Mucosa of descending colon (tissue), 3 donors: Measurements from ENCODE around the gene ALPG. TPM values are rescaled to one million over a fixed set of nuclear protein-coding genes. Genes with fewer than 3 reads are reported as not detected.

Source experiments
- ATAC-seq: fragments of 200-7000 bp; cut with Tn5 transposase; one replicate; pipeline ENCODE4 v1.9.1; 2020; ENCODE audit warnings: mild to moderate bottlenecking, moderate library complexity
- DNase-seq, 3 donors: peaks; one replicate each; pipeline ENCODE4 v3.0.0-alpha.2; 2020
- H3K36me3 ChIP-seq: fragments of 200-600 bp; one replicate; pipeline ENCODE4 v1.8.0; 2021; ENCODE audit warnings: low read depth, mild to moderate bottlenecking
- H3K4me1 ChIP-seq: fragments of 200-600 bp; one replicate; pipeline ENCODE4 v1.8.0; 2021; ENCODE audit warnings: low read depth, mild to moderate bottlenecking
- H3K4me3 ChIP-seq: fragments of 200-600 bp; one replicate; pipeline ENCODE4 v1.8.0; 2021; ENCODE audit warnings: mild to moderate bottlenecking
- H3K9me3 ChIP-seq: fragments of 200-600 bp; one replicate; pipeline ENCODE4 v1.8.0; 2021; ENCODE audit warnings: mild to moderate bottlenecking
- CTCF ChIP-seq: fragments of 200-600 bp; IDR thresholded peaks from one replicate; pipeline ENCODE4 v1.8.0; 2022; ENCODE audit warnings: antibody characterized with exemption, mild to moderate bottlenecking
- intact Hi-C, 2 donors: fragments of 100-400 bp; cut with DNase I in 1 of 2; cut with micrococcal nuclease in 1 of 2; formaldehyde crosslinking; loops; one replicate each; pipeline versions ENCODE4 v1.11.0 to v1.11.1; 2022; cut with DNase I, micrococcal nuclease
- total RNA-seq, 3 donors: library from RNA; stranded (reverse); fragmentation: NEBNext Ultra II Directional in 2 of 3; extraction: Animal tissue kit (Norgen Biotek cat#: 25700) in 2 of 3; gene quantifications; one replicate each; pipeline versions ENCODE4 v1.2.1 to v1.2.4, GENCODE V29; 2021 to 2023
- donor health status: DM: no; HTN: no; CAD: no; lungs with moderate emphysema.
- donor health status: DM: no; HTN: no; CAD: no.
- donor health status: DM: no; HTN: yes; CAD: no.

Gene ALPG
- total RNA-seq, 3 donors from 2014 or later, result 0.54 to 8.1 (median 0.61) TPM

DNA sequence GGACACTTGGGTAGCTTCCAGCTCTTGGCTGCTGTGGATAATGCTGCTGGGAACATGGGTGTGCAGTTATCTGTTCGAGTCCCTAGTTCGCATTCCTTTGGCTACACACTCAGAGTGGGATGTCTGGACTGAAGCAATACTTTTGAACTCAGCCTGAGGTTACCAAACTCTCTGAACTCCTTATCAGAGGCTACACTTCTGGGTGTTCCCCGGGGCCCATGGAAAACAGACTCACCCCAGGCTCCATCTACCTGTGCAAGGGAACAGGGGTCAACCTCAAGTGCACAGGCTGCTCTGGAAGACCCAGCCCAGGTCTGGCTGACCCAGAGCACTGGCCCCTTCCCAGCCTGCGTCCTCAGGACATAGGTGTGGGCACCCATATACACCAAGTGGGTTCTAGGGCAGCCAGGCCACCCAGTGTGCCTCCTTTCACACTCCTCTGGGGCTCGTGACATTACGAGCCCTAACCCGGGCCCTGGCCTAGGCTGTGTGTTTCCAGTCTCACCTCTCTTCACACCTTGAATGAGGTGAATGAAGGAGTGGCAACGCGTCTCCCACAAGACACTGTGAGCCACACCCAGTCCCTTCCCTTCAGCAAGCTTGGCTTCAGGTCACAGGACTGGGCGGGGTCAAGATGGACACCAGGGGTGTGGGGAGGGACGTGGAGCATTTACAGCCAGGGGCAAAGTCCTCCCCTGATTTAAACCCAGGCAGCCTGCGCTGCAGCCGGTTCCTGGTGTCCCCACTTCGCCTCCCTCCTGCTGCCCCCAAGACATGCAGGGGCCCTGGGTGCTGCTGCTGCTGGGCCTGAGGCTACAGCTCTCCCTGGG, 49.0 kb downstream of the ALPG start, which contains the start of gene ALPI:
Gene ALPI, plus strand, starts transcription at position 728 of the 830 bp plus-strand sequence. Its CDS starts 47 bp downstream, at position 775.
- peak; percentile 99 for ATAC-seq
- DNase-seq, result peak; percentile 87 to 93 (median 88)
- Histone ChIP-seq H3K4me3 (no peak within 1 kb of the TSS), H3K36me3 (no peaks in the 10 kb centered on the region), H3K9me3 (no peaks in the 10 kb centered on the region), H3K4me1 (peaks cover 9% of the 10 kb centered on the region)
- intact Hi-C loops, result no loop called here
- TF ChIP-seq CTCF, result no peak

- H3K36me3 ChIP-seq, result no peaks in the 10 kb centered on the region
- H3K4me1 ChIP-seq, result peaks cover 9% of the 10 kb centered on the region
- H3K4me3 ChIP-seq, result no peak overlapping the region
- TF ChIP-seq CTCF, result no peak
- ATAC-seq, result no peak
- intact Hi-C loops, result no loop called here
- DNase-seq, result peak in 2 of 3 donors; percentile 31 to 44
- no peaks in the 10 kb centered on the region for H3K9me3 ChIP-seq
Observed at GRCh38 chr2:232456296-232457120, 49.9 kb downstream of the ALPG start.

- Histone ChIP-seq H3K4me3 (no peak overlapping the region), H3K36me3 (no peaks in the 10 kb centered on the region), H3K4me1 (peaks cover 9% of the 10 kb centered on the region), H3K9me3 (no peaks in the 10 kb centered on the region)
- peak in 1 of 3 donors; percentile 34 for DNase-seq
- no peak for TF ChIP-seq CTCF
- no peak for ATAC-seq
- intact Hi-C loops, result no loop called here
Observed at GRCh38 chr2:232457121-232458011, 50.7 kb downstream of the ALPG start.

DNA sequence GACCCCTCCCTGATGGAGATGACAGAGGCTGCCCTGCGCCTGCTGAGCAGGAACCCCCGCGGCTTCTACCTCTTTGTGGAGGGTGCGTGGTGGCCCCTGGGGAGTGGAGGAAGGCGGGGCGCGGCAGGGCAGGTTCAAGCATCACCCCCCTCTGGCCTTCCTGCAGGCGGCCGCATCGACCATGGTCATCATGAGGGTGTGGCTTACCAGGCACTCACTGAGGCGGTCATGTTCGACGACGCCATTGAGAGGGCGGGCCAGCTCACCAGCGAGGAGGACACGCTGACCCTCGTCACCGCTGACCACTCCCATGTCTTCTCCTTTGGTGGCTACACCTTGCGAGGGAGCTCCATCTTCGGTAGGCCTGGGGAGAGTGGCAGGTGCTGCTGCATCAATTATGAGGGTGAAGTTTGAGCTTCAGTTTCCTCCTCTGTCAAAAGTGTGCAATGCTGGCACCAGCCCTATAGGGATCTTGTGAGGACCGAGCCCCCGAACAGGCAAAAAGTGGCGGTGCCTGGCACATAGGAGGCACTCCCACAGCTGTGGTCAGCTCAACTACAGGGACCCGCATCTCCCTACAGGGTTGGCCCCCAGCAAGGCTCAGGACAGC, 51.5 kb downstream of the ALPG start:
- Histone ChIP-seq H3K9me3 (no peaks in the 10 kb centered on the region), H3K4me1 (peaks cover 9% of the 10 kb centered on the region), H3K4me3 (no peak overlapping the region), H3K36me3 (no peaks in the 10 kb centered on the region)
- TF ChIP-seq CTCF, result no peak
- peak in 1 of 3 donors; percentile 20 for DNase-seq
- intact Hi-C loops, result no loop called here
- no peak for ATAC-seq
